HepG2 (cell line): ENCODE data around the gene CERS5. TPM values are rescaled to one million over a fixed set of nuclear protein-coding genes. Genes with fewer than 3 reads are reported as not detected.

ENCODE experiments used
- ASH2L ChIP-seq: fragments of 300-600, 200-600 bp; sonication (generic); IDR thresholded peaks from 2 replicates; pipeline ENCODE4 v1.7.0; 2017; ENCODE audit warnings: low read depth, mild to moderate bottlenecking, moderate library complexity, mixed read lengths, low read length; ENCODE audit not compliant: insufficient read length
- ETS1 ChIP-seq: sonication (generic); formaldehyde crosslinking; IDR thresholded peaks from 2 replicates; pipeline ENCODE4 v1.4.0; 2020; ENCODE audit warnings: missing genetic modification reagents
- FUBP1 ChIP-seq: sonication (generic); formaldehyde crosslinking; IDR thresholded peaks from 2 replicates; pipeline ENCODE4 v1.5.1; 2020; ENCODE audit warnings: missing genetic modification reagents, mild to moderate bottlenecking, borderline replicate concordance
- HES4 ChIP-seq: sonication (generic); formaldehyde crosslinking; IDR thresholded peaks from 2 replicates; pipeline ENCODE4 v1.9.0; 2021; ENCODE audit warnings: mild to moderate bottlenecking, missing genetic modification reagents, borderline replicate concordance
- HNRNPK ChIP-seq: fragments of 200-400 bp; formaldehyde crosslinking; IDR thresholded peaks from 2 replicates; pipeline ENCODE4 v1.6.1; 2018; ENCODE audit warnings: low read length, low read depth, moderate library complexity, mild to moderate bottlenecking; ENCODE audit not compliant: poor library complexity, severe bottlenecking
- IKZF1 ChIP-seq: fragments of 450-650 bp; IDR thresholded peaks from 2 replicates; pipeline ENCODE4 v1.7.1; 2016
- MXI1 ChIP-seq: IDR thresholded peaks from 3 replicates; pipeline ENCODE4 v1.6.1; 2012; ENCODE audit warnings: low read depth, low read length, inconsistent platforms, borderline replicate concordance
- SOX6 ChIP-seq, 2 experiments: fragments of 450-650 bp in 1 of 2; sonication (generic) in 1 of 2; formaldehyde crosslinking in 1 of 2; IDR thresholded peaks; 2 replicates each; pipeline versions ENCODE4 v1.4.0 to v1.6.1; 2017 to 2020; ENCODE audit warnings: antibody characterized with exemption in 1 of 2, mild to moderate bottlenecking in 1 of 2, missing genetic modification reagents in 1 of 2
- SRF ChIP-seq: IDR thresholded peaks from 2 replicates; pipeline ENCODE4 v1.6.1; 2011; ENCODE audit warnings: mild to moderate bottlenecking, low read depth, low read length, moderate library complexity
- TCF12 ChIP-seq, 2 experiments: fragments of 450-650 bp in 1 of 2; sonication (generic) in 1 of 2; formaldehyde crosslinking in 1 of 2; IDR thresholded peaks; 2 replicates each; pipeline versions ENCODE4 v1.6.1 to v1.8.0; 2017 to 2022; ENCODE audit warnings: antibody characterized with exemption in 1 of 2, mild to moderate bottlenecking in 1 of 2, missing genetic modification reagents in 1 of 2, moderate library complexity in 1 of 2
- TP53 ChIP-seq: sonication (generic); formaldehyde crosslinking; conservative IDR thresholded peaks from 2 replicates; pipeline ENCODE4 v1.4.0; 2020; ENCODE audit warnings: missing genetic modification reagents
- U2AF1 ChIP-seq: fragments of 200-400 bp; formaldehyde crosslinking; optimal IDR thresholded peaks from 2 replicates; pipeline ENCODE3; 2017; ENCODE audit warnings: mild to moderate bottlenecking, low read depth, low read length
- ZBTB2 ChIP-seq: sonication (generic); formaldehyde crosslinking; IDR thresholded peaks from 2 replicates; pipeline ENCODE4 v1.8.0; 2022; ENCODE audit warnings: low read depth, missing genetic modification reagents
- ZNF207 ChIP-seq: fragments of 450-650 bp; IDR thresholded peaks from 2 replicates; pipeline ENCODE4 v1.6.1; 2016; ENCODE audit warnings: antibody characterized with exemption, borderline replicate concordance
- ZNF235 ChIP-seq: sonication (generic); formaldehyde crosslinking; IDR thresholded peaks from 2 replicates; pipeline ENCODE4 v1.8.1; 2023; ENCODE audit warnings: mild to moderate bottlenecking, missing genetic modification reagents, borderline replicate concordance
- ZNF30 ChIP-seq: sonication (generic); formaldehyde crosslinking; IDR thresholded peaks from 2 replicates; pipeline ENCODE4 v1.5.0; 2020; ENCODE audit warnings: mild to moderate bottlenecking, missing genetic modification reagents
- ZNF709 ChIP-seq: sonication (generic); formaldehyde crosslinking; IDR thresholded peaks from 2 replicates; pipeline ENCODE4 v1.5.0; 2020; ENCODE audit warnings: mild to moderate bottlenecking, missing genetic modification reagents
- polyA plus RNA-seq, 8 experiments: library from polyadenylated mRNA; depleted of rRNA in 3 of 8; stranded (reverse) in 7 of 8; unstranded in 1 of 8; fragments of >200 nt; fragmentation: Illumina TruSeq in 4 of 8; extraction: Trizol in 4 of 8; gene quantifications; 2 replicates each; pipeline versions ENCODE4 v1.2.1 to v1.2.3, GENCODE V29; 2011 to 2016; ENCODE audit warnings: low read depth in 4 of 8, missing spikeins in 1 of 8, mixed read lengths in 1 of 8; ENCODE audit not compliant: insufficient read depth in 1 of 8
- total RNA-seq, 5 experiments: library from RNA; depleted of rRNA; stranded (reverse); fragments of >200 nt; fragmentation: Illumina TruSeq; extraction: Trizol; gene quantifications; 2 replicates each; pipeline ENCODE4 v1.2.3, GENCODE V29; 2016; ENCODE audit warnings: low read depth in 1 of 5
- TF ChIP-seq, protein P1 (sequence below): sonication (generic); formaldehyde crosslinking; IDR thresholded peaks from 2 replicates; pipeline ENCODE4 v1.5.1; 2020; ENCODE audit warnings: missing genetic modification reagents, mild to moderate bottlenecking, borderline replicate concordance

CERS5 gene
- total and polyA plus RNA-seq, 2 of the 13 experiments (the other 11 are each of a cell fraction or from before 2014, with no cell fraction given), result 22.3 to 48.8 TPM

DNA sequence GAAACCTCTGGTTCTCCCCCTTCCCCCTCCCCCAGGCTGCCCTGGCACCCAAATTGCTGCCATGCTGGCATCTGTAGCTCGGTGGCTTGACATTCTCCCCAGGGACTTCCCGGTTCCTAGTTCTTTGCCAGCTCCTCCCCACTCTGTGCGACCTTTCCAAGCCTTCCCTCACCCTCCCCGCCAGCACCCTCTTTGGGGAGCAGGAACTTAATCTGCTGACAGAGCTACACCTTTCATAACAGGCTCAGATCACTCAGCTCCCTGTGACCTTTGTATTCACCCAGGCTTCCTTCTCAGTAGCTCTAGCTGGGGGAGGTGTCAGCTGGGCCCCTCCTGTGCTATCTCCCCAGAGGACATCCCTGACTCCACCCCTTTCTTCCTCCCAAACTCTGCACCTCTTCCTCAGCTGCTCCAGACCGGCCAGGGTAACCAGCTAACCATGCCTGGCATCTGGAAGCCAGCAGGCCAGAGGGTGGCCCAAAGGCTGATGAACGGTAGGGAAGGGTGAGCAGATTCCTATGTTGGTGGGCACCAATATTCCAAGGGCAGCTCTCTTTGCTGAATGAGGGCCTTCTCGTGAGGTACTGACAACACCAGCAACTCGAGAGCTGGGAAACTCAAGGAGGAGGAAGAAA is 56.9 kb downstream of the CERS5 start (continued):
- TF ChIP-seq ZBTB2, result 0 out of 2 replicates have a peak, but pooled peaks have one; percentile 22
- no peak for TF ChIP-seq ZNF709 (CRISPR knock-in tag)
- TF ChIP-seq HES4 (CRISPR knock-in tag), result no peak
- TF ChIP-seq TP53 (CRISPR knock-in tag), result no peak
- TF ChIP-seq TCF12 (IDR thresholded peaks at IDR 0.05), result no peak
- no peak for TF ChIP-seq TCF12 (CRISPR knock-in tag; IDR thresholded peaks at IDR 0.05)
- TF ChIP-seq SRF, result no peak
- TF ChIP-seq ETS1 (CRISPR knock-in tag), result no peak
- TF ChIP-seq ASH2L, result peak; percentile 18
- TF ChIP-seq FUBP1, result no peak
- no peak for TF ChIP-seq ZNF207
- no peak for TF ChIP-seq ZNF30
- no peak for TF ChIP-seq U2AF1
- TF ChIP-seq, protein P1, sequence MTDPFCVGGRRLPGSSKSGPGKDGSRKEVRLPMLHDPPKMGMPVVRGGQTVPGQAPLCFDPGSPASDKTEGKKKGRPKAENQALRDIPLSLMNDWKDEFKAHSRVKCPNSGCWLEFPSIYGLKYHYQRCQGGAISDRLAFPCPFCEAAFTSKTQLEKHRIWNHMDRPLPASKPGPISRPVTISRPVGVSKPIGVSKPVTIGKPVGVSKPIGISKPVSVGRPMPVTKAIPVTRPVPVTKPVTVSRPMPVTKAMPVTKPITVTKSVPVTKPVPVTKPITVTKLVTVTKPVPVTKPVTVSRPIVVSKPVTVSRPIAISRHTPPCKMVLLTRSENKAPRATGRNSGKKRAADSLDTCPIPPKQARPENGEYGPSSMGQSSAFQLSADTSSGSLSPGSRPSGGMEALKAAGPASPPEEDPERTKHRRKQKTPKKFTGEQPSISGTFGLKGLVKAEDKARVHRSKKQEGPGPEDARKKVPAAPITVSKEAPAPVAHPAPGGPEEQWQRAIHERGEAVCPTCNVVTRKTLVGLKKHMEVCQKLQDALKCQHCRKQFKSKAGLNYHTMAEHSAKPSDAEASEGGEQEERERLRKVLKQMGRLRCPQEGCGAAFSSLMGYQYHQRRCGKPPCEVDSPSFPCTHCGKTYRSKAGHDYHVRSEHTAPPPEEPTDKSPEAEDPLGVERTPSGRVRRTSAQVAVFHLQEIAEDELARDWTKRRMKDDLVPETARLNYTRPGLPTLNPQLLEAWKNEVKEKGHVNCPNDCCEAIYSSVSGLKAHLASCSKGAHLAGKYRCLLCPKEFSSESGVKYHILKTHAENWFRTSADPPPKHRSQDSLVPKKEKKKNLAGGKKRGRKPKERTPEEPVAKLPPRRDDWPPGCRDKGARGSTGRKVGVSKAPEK (CRISPR knock-in tag), result no peak
- TF ChIP-seq SOX6 (IDR thresholded peaks at IDR 0.05), result no peak
- TF ChIP-seq SOX6 (CRISPR knock-in tag; IDR thresholded peaks at IDR 0.05), result peak; percentile 77
- peak; percentile 77; the same call in 1 of the 2 replicates for TF ChIP-seq ZNF235
- no peak for TF ChIP-seq HNRNPK
- no peak for TF ChIP-seq IKZF1
- no peak for TF ChIP-seq MXI1
